Mesodermal cell (in vitro differentiated cells): ENCODE measurements around the gene PSMD11.

Experiments used
- H3K27ac ChIP-seq: 2 replicates; pipeline ENCODE4 v1.7.0; 2013; ENCODE audit warnings: mild to moderate bottlenecking, low read depth, low read length, moderate library complexity; ENCODE audit not compliant: severe bottlenecking
- H3K36me3 ChIP-seq: 2 replicates; pipeline ENCODE4 v1.7.1; 2013; ENCODE audit warnings: mild to moderate bottlenecking, low read length, moderate library complexity; ENCODE audit not compliant: control insufficient read depth, insufficient read depth
- H3K4me1 ChIP-seq: one replicate; pipeline ENCODE4 v1.7.1; 2013; ENCODE audit warnings: mild to moderate bottlenecking, low read length; ENCODE audit not compliant: insufficient read depth, control insufficient read depth, poor library complexity, severe bottlenecking
- H3K4me3 ChIP-seq: 2 replicates; pipeline ENCODE4 v1.7.0; 2013; ENCODE audit warnings: low read length, control low read depth, mild to moderate bottlenecking; ENCODE audit not compliant: insufficient read depth, poor library complexity, severe bottlenecking; ENCODE audit errors: extremely low read depth
- H3K9me3 ChIP-seq: 2 replicates; pipeline ENCODE4 v1.7.1; 2013; ENCODE audit warnings: mild to moderate bottlenecking, low read length, moderate library complexity; ENCODE audit not compliant: control insufficient read depth
- WGBS, 2 experiments: methylation state at CpG; one replicate each; pipeline ENCODE4 v1.1.5; 2013; ENCODE audit warnings: missing lambda C conversion rate in 2 of 2; ENCODE audit not compliant: insufficient coverage in 2 of 2; 5-methylcytosine and 5-hydroxymethylcytosine counted together

PSMD11 gene

GRCh38 chr17:32463304-32463703 is 19.0 kb downstream of the PSMD11 start:
- no peaks in the 10 kb centered on the region for H3K9me3 ChIP-seq
- no peaks in the 10 kb centered on the region for H3K4me1 ChIP-seq
- H3K4me3 ChIP-seq: no peak overlapping the region
- WGBS, 2 experiments: no CpG with 5 or more reads among the region's 3 CpGs
- peaks cover 84% of the 10 kb centered on the region for H3K36me3 ChIP-seq
- H3K27ac ChIP-seq: no peak overlapping the region

DNA sequence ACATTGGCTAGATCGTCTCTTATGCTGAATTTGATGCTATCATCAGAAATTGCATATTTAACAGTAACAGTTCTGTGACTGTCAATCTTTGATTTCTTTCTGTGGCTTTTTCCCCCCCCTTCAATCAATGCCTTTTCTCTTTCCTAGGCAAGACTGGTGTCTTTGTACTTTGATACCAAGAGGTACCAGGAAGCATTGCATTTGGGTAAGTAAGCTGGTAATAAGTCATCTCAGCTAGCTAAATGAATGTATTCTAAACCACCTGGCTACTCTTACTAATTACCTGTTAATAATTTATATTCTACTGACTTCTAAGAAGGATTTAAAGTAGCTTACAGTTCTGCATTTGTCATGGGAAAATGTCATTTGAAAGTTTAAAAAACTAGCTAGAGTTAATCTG is 20.1 kb downstream of the PSMD11 start:
- no peaks in the 10 kb centered on the region for H3K4me1 ChIP-seq
- H3K4me3 ChIP-seq: no peak overlapping the region
- 100% methylated on average over 1 of the region's 1 CpG; no CpG with 5 or more reads in 1 of the 2 experiments for WGBS, 2 experiments
- H3K36me3 ChIP-seq: peaks cover 83% of the 10 kb centered on the region
- no peaks in the 10 kb centered on the region for H3K9me3 ChIP-seq
- no peak overlapping the region for H3K27ac ChIP-seq

DNA sequence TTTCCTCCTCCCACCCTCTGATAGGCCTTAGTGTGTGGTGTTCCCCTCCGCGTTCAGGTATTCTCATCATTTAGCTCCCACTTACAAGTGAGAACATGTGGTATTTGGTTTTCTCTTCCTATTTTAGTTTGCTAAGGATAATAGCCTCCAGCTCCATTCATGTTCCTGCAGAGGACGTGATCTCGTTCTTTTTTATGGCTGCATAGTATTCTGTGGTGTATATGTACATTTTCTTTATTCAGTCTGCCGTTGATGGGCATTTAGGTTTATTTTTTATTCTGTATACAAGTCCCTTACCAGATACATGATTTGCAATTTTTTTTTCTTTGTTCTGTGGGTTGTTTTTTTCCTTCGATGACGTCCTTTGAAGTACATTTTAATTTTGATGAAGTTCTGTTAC is 23.6 kb downstream of the PSMD11 start:
- Histone ChIP-seq H3K4me1 (no peaks in the 10 kb centered on the region), H3K9me3 (no peaks in the 10 kb centered on the region), H3K4me3 (no peak overlapping the region), H3K36me3 (peaks cover 90% of the 10 kb centered on the region), H3K27ac (no peak overlapping the region)
- no CpG with 5 or more reads among the region's 7 CpGs for WGBS, 2 experiments

DNA sequence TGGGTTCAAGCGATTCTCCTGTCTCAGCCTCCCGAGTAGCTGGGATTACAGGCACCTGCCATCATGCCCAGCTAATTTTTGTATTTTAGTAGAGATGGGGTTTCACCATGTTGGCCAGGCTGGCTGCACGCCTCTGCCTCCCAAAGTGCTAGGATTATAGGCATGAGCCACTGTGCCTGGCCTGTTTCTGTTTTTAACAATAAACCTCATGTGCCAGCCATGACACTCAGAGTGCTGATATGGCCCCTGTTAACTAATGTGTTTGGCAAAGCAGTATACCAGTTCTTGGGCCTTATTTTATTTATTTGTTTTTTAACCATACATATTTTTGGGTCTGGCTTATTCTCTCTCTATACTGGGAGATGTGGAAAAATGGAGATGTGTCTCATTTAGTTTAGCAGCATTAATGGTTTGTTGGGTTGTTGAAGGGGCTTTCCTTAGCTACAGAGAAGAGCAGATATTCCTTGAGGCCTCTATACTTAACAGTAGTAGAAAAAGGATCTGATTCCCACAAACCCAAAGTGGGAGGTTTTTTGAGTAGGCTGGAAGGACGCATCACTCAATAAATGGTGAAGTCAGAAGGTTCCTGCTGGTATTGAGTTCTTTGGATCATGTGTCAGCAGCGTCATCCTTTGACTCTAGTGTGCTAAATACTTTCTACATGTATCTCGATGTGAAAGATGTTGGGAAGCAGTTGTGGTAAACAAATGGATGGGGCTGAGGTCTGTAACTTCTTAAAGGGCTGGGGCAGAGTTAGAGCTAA is 26.3 kb downstream of the PSMD11 start:
- WGBS, 2 experiments: 92 to 93% methylated on average over 3 to 5 of the region's 6 CpGs
- Histone ChIP-seq H3K4me3 (no peak overlapping the region), H3K9me3 (no peaks in the 10 kb centered on the region), H3K4me1 (no peaks in the 10 kb centered on the region), H3K36me3 (peaks cover 95% of the 10 kb centered on the region), H3K27ac (no peak overlapping the region)

GRCh38 chr17:32471652-32472051 is 27.3 kb downstream of the PSMD11 start:
- Histone ChIP-seq H3K4me3 (no peak overlapping the region), H3K4me1 (no peaks in the 10 kb centered on the region), H3K27ac (no peak overlapping the region), H3K36me3 (peaks cover 95% of the 10 kb centered on the region), H3K9me3 (no peaks in the 10 kb centered on the region)
- 85 to 94% methylated on average over 2 to 3 of the region's 4 CpGs for WGBS, 2 experiments

DNA sequence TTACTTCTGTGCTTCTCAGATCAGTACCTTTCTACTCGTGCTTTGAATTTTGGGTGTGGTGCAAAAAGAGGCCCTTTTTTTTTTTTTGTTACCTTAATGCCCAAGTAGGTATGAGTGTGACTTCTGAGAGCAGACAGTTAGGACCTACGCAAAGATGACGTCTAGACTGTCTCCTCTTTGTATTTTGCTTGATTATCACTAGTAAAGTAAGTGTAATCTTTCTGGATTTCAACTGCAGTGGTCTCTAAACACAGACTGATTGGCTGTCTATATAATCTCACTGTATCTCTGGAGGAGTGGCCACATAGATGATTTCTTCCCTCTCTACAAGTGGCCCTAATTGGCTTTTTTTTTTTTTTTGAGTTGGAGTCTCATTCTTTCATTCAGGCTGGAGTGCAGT is 30.9 kb downstream of the PSMD11 start:
- Histone ChIP-seq H3K4me1 (no peaks in the 10 kb centered on the region), H3K4me3 (no peak overlapping the region), H3K36me3 (peaks cover 96% of the 10 kb centered on the region), H3K27ac (no peak overlapping the region), H3K9me3 (no peaks in the 10 kb centered on the region)
- WGBS, 2 experiments: 90 to 100% methylated on average over 1 of the region's 3 CpGs

- 98% methylated on average over 7 to 8 of the region's 8 CpGs for WGBS, 2 experiments
- Histone ChIP-seq H3K36me3 (peaks cover 96% of the 10 kb centered on the region), H3K4me1 (no peaks in the 10 kb centered on the region), H3K9me3 (no peaks in the 10 kb centered on the region), H3K27ac (no peak overlapping the region), H3K4me3 (no peak overlapping the region)
Measured at GRCh38 chr17:32477220-32477619, 32.9 kb downstream of the PSMD11 start.

DNA sequence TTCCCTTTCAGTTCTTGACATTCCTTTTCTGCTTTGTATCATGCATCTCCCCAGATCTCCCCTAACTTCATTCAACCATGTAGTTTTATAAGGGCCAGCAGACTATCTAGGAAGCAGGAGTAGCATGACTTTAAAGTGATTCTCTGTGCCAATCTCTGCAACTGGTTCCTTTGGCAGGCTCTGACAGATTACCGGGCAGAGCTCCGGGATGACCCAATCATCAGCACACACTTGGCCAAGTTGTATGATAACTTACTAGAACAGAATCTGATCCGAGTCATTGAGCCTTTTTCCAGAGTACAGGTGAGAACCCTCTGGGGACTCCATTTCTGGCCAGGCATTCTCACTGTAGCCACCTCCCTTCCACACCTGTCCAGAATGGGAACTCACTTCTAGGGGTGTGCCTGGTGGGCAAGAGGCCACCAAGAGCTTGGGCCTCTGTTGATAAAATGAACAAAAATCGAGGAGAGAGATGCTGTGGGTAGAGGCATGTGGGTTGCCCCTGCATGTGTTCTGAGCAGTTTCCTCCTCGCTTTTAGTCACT is 34.8 kb downstream of the PSMD11 start:
- peaks cover 89% of the 10 kb centered on the region for H3K36me3 ChIP-seq
- peaks cover 8% of the 10 kb centered on the region for H3K4me1 ChIP-seq
- H3K27ac ChIP-seq: no peak overlapping the region
- no peak overlapping the region for H3K4me3 ChIP-seq
- 94 to 96% methylated on average over 3 to 5 of the region's 5 CpGs for WGBS, 2 experiments
- no peaks in the 10 kb centered on the region for H3K9me3 ChIP-seq

DNA sequence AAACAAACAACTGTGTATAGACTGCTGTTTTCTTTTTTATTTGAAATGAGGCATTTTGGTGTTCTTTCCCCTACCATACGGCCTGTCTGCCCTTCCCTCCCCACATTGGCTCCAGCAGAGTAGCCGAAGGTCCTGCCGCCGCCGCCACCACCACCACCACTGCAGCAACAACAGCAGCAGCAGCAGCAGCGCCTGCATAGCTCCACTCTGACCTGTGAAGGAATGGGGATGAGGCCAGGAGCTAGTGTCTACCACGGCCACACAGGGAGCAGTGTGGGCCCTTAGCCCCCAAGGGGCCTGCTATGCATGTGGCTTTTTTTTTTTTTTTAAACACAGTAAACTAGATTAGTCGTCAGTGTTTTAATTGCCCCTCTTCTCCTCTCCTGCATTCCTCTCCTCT is 36.9 kb downstream of the PSMD11 start:
- H3K27ac ChIP-seq: no peak overlapping the region
- H3K4me1 ChIP-seq: peaks cover 12% of the 10 kb centered on the region
- WGBS, 2 experiments: 63 to 85% methylated on average over 1 to 3 of the region's 8 CpGs
- H3K36me3 ChIP-seq: peaks cover 68% of the 10 kb centered on the region
- no peak overlapping the region for H3K4me3 ChIP-seq
- H3K9me3 ChIP-seq: no peaks in the 10 kb centered on the region

DNA sequence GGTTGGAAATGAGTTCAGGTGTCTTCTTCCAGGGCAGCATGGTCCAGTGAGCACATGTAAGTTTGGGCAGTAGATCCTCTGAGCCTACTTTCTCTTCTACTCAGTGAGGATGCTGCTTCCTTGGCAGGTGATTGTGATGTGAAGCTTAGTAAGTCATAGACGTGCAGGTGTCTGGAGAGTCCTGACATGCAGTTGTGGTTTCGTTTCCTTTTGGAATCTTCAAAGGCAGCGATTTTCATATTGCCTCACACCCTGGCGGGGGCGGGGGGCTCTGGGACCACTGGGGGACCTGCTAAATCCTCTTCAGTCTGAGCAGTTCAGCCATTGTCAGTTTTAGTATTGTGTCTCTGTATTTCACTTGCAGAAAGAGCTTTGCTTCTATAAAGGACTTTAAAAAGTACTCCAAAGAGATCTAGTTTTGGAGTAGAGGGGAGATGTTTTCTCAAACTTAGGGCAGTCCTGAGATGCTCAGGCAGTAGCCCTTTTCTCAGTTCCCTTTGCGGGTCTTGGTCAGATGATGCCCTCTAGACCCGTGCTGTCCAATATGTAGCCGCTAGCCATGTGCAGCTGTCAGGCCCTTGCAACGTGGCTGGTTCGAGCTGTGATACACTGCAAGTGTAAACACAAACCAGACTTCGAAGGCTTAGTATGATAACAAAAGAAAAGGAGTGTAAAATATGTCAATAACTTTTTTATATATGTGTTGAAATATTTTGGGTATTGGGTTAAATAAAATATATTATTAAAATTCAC is 38.4 kb downstream of the PSMD11 start:
- WGBS, 2 experiments: 84 to 96% methylated on average over 8 of the region's 11 CpGs

More for the DNA sequence above, 38.4 kb downstream of the PSMD11 start:
- Histone ChIP-seq H3K4me3 (no peak overlapping the region), H3K27ac (no peak overlapping the region), H3K36me3 (peaks cover 53% of the 10 kb centered on the region), H3K9me3 (no peaks in the 10 kb centered on the region), H3K4me1 (peaks cover 13% of the 10 kb centered on the region)
